GM18858 (cell line): ENCODE data around the gene RNF212.
"Not testable (repeated sequence)": the region's sequence is repeated elsewhere in the genome, so short reads cannot be mapped to it uniquely, and the experiment has no call there.

ENCODE experiments used
- ATAC-seq: cut with Tn5 transposase; IDR thresholded peaks from one replicate; pipeline ENCODE4 v1.9.1; 2021; ENCODE audit not compliant: unreplicated experiment

Gene RNF212

GRCh38 chr4:1113311-1114009 is at the start of gene RNF212:
Gene RNF212, minus strand, starts transcription at chr4:1113564. Its CDS starts 100 bp downstream, at chr4:1113464.
- no peak for ATAC-seq

GRCh38 chr4:1160351-1160750 is 47.0 kb upstream of the RNF212 start:
- ATAC-seq: no peak

- no peak for ATAC-seq
These were observed 42.7 kb upstream of the RNF212 start for GRCh38 chr4:1156069-1156468.

GRCh38 chr4:1155314-1155713 is 42.0 kb upstream of the RNF212 start:
- ATAC-seq: no peak

GRCh38 chr4:1154523-1155182 is 41.3 kb upstream of the RNF212 start:
- ATAC-seq: no peak

- ATAC-seq: no peak
These were observed 40.8 kb upstream of the RNF212 start for GRCh38 chr4:1154126-1154522.

GRCh38 chr4:1153567-1154090 is 40.3 kb upstream of the RNF212 start:
- ATAC-seq: no peak

- no peak for ATAC-seq
These were observed 38.9 kb upstream of the RNF212 start for GRCh38 chr4:1152290-1152689.

GRCh38 chr4:1151541-1151940 is 38.2 kb upstream of the RNF212 start:
- no peak for ATAC-seq

GRCh38 chr4:1150875-1151274 is 37.5 kb upstream of the RNF212 start:
- ATAC-seq: no peak

GRCh38 chr4:1139860-1140259 is 26.5 kb upstream of the RNF212 start:
- ATAC-seq: no peak

- no peak for ATAC-seq
These were observed 24.5 kb upstream of the RNF212 start for GRCh38 chr4:1137850-1138249.

- ATAC-seq: no peak
These were observed 23.9 kb upstream of the RNF212 start for GRCh38 chr4:1137063-1137776.

GRCh38 chr4:1136048-1136447 is 22.7 kb upstream of the RNF212 start:
- ATAC-seq: no peak

- ATAC-seq: no peak
These were observed 19.7 kb upstream of the RNF212 start for GRCh38 chr4:1133033-1133432.

GRCh38 chr4:1130316-1131186 is 17.2 kb upstream of the RNF212 start:
- ATAC-seq: no peak

- ATAC-seq: no peak
These were observed 13.1 kb upstream of the RNF212 start for GRCh38 chr4:1126506-1126905.

- not testable (repeated sequence) for ATAC-seq
These were observed 12.1 kb upstream of the RNF212 start for GRCh38 chr4:1125466-1125865.

GRCh38 chr4:1124818-1125217 is 11.5 kb upstream of the RNF212 start:
- ATAC-seq: no peak

GRCh38 chr4:1122505-1122904 is 9.1 kb upstream of the RNF212 start:
- no peak for ATAC-seq

GRCh38 chr4:1116838-1117237 is 3.5 kb upstream of the RNF212 start:
- no peak for ATAC-seq
